ENCODE measurements around the gene SIX2.

DNA sequence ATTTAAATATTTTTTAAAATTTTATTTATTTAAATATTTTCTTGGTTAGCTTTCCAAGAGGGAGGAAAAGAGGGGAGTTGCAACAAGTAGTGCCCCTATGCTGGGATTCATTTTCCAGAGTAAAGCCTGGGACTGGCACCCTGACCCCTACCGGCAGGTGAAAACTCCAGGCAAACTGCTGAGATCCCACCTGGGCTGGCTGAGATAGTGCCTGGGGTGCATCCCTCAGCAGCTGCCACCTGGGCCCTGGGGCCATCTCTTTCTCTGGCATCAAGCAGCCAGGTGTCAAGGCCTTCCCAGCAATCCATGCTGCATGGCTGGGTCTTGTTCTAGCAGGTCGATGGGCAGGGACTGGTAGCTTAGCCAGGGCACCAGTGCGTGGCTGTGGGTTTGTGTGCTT is 6.6 kb downstream of the SIX2 start:
- no peak for TF ChIP-seq EZH2 (IDR thresholded peaks at IDR 0.05)
- TF ChIP-seq, protein P1, sequence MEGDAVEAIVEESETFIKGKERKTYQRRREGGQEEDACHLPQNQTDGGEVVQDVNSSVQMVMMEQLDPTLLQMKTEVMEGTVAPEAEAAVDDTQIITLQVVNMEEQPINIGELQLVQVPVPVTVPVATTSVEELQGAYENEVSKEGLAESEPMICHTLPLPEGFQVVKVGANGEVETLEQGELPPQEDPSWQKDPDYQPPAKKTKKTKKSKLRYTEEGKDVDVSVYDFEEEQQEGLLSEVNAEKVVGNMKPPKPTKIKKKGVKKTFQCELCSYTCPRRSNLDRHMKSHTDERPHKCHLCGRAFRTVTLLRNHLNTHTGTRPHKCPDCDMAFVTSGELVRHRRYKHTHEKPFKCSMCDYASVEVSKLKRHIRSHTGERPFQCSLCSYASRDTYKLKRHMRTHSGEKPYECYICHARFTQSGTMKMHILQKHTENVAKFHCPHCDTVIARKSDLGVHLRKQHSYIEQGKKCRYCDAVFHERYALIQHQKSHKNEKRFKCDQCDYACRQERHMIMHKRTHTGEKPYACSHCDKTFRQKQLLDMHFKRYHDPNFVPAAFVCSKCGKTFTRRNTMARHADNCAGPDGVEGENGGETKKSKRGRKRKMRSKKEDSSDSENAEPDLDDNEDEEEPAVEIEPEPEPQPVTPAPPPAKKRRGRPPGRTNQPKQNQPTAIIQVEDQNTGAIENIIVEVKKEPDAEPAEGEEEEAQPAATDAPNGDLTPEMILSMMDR (IDR thresholded peaks at IDR 0.05): peak; percentile 14

Data from neural progenitor cell (in vitro differentiated cells).